Measurements from ENCODE around the gene KNOP1. TPM values are rescaled to one million over a fixed set of nuclear protein-coding genes. Genes with fewer than 3 reads are reported as not detected.

KNOP1 gene
- total and polyA plus RNA-seq, 2 of the 13 experiments (the other 11 are each of a cell fraction or from before 2014, with no cell fraction given) = 21.2 to 57.5 TPM

DNA sequence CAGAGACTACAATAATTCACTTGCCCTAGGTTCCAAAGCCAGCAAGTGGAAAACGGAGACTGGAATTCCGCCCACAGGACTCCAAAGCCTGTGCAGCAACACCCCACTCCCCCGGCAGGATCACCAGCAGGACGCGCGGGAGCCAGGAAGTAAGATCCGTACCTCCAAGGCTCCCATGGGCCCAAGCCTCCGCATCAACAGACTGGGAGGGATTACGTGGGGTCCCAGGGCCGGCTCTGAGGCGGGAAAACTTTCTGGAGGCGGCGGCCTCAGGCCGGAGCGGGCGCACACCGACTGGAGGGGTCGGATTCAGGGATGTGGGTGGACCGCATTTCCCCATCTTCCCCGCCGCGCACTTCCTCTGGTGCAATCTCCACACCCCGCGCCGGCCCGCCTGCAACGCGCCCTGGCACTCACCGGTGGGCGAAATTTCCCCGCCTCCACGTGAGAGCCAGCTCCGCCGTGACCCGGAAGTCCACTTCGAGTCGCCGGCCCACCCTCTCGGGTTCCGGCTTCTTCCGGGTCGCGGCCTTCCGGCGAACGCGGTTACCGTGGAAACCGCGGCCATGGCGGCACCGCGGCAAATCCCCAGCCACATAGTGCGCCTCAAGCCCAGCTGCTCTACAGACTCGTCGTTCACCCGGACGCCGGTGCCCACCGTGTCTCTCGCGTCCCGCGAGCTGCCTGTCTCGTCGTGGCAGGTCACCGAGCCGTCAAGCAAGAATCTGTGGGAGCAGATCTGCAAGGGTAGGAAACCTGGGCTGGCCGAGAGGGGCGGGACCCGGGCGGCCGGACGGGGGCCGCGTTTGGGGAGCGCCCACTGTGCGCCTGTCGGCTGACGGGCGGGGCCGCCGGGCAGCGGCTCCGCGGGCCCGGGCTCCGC is at the start of gene KNOP1, which contains the start of gene IQCK (continued):
- TF ChIP-seq, protein P1, sequence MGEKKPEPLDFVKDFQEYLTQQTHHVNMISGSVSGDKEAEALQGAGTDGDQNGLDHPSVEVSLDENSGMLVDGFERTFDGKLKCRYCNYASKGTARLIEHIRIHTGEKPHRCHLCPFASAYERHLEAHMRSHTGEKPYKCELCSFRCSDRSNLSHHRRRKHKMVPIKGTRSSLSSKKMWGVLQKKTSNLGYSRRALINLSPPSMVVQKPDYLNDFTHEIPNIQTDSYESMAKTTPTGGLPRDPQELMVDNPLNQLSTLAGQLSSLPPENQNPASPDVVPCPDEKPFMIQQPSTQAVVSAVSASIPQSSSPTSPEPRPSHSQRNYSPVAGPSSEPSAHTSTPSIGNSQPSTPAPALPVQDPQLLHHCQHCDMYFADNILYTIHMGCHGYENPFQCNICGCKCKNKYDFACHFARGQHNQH (CRISPR knock-in tag; IDR thresholded peaks at IDR 0.05) = peak; percentile 85
- TF ChIP-seq ETV5 (CRISPR knock-in tag; IDR thresholded peaks at IDR 0.05; ENCODE audit: borderline replicate concordance) (peak; percentile 86), SRSF9 (IDR thresholded peaks at IDR 0.05; ENCODE audit: borderline replicate concordance, insufficient read depth, low read depth, low read length, poor library complexity, severe bottlenecking) (no peak), TBX3 (IDR thresholded peaks at IDR 0.05; ENCODE audit: borderline replicate concordance) (peak; percentile 51; the same call in 1 of the 2 replicates), ELF1 (CRISPR knock-in tag; IDR thresholded peaks at IDR 0.05) (peak; percentile 99), KLF16 (CRISPR knock-in tag; IDR thresholded peaks at IDR 0.05) (peak in 1 of 2 experiments; percentile 97; a peak in 3 of 4 replicates), MLLT10 (CRISPR knock-in tag; IDR thresholded peaks at IDR 0.05) (peak; percentile 14; the same call in 1 of the 2 replicates), SNRNP70 (IDR thresholded peaks at IDR 0.05; ENCODE audit: low read depth, low read length) (no peak), FOXK1 (CRISPR knock-in tag; IDR thresholded peaks at IDR 0.05; ENCODE audit: borderline replicate concordance, low read depth) (peak; percentile 93), EZH2 (conservative IDR thresholded peaks at IDR 0.05; ENCODE audit: low read depth, low read length) (no peak), NPAS2 (CRISPR knock-in tag; IDR thresholded peaks at IDR 0.05; ENCODE audit: borderline replicate concordance) (no peak), ZNF546 (CRISPR knock-in tag; conservative IDR thresholded peaks at IDR 0.05) (peak; percentile 91), EP300 (IDR thresholded peaks at IDR 0.05; ENCODE audit: low read depth in 2 of 2, low read length in 2 of 2) (peak in 1 of 2 experiments; percentile 57; a peak in 1 of 4 replicates), EP300 (CRISPR knock-in tag; IDR thresholded peaks at IDR 0.05; ENCODE audit: borderline replicate concordance) (0 out of 2 replicates have a peak, but pooled peaks have one; percentile 15)
- TF ChIP-seq, protein P2, sequence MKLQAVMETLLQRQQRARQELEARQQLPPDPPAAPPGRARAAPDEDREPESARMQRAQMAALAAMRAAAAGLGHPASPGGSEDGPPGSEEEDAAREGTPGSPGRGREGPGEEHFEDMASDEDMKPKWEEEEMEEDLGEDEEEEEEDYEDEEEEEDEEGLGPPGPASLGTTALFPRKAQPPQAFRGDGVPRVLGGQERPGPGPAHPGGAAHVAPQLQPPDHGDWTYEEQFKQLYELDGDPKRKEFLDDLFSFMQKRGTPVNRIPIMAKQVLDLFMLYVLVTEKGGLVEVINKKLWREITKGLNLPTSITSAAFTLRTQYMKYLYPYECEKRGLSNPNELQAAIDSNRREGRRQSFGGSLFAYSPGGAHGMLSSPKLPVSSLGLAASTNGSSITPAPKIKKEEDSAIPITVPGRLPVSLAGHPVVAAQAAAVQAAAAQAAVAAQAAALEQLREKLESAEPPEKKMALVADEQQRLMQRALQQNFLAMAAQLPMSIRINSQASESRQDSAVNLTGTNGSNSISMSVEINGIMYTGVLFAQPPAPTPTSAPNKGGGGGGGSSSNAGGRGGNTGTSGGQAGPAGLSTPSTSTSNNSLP (IDR thresholded peaks at IDR 0.05; ENCODE audit: low read depth, low read length) = no peak
- TF ChIP-seq, protein P3, sequence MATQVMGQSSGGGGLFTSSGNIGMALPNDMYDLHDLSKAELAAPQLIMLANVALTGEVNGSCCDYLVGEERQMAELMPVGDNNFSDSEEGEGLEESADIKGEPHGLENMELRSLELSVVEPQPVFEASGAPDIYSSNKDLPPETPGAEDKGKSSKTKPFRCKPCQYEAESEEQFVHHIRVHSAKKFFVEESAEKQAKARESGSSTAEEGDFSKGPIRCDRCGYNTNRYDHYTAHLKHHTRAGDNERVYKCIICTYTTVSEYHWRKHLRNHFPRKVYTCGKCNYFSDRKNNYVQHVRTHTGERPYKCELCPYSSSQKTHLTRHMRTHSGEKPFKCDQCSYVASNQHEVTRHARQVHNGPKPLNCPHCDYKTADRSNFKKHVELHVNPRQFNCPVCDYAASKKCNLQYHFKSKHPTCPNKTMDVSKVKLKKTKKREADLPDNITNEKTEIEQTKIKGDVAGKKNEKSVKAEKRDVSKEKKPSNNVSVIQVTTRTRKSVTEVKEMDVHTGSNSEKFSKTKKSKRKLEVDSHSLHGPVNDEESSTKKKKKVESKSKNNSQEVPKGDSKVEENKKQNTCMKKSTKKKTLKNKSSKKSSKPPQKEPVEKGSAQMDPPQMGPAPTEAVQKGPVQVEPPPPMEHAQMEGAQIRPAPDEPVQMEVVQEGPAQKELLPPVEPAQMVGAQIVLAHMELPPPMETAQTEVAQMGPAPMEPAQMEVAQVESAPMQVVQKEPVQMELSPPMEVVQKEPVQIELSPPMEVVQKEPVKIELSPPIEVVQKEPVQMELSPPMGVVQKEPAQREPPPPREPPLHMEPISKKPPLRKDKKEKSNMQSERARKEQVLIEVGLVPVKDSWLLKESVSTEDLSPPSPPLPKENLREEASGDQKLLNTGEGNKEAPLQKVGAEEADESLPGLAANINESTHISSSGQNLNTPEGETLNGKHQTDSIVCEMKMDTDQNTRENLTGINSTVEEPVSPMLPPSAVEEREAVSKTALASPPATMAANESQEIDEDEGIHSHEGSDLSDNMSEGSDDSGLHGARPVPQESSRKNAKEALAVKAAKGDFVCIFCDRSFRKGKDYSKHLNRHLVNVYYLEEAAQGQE (IDR thresholded peaks at IDR 0.05; ENCODE audit: borderline replicate concordance in 1 of 2, low read depth in 1 of 2, low read length in 2 of 2) = 0 out of 4 replicates have a peak, but pooled peaks of 1 of the 2 experiments have one; percentile 12
- TF ChIP-seq, protein P4, sequence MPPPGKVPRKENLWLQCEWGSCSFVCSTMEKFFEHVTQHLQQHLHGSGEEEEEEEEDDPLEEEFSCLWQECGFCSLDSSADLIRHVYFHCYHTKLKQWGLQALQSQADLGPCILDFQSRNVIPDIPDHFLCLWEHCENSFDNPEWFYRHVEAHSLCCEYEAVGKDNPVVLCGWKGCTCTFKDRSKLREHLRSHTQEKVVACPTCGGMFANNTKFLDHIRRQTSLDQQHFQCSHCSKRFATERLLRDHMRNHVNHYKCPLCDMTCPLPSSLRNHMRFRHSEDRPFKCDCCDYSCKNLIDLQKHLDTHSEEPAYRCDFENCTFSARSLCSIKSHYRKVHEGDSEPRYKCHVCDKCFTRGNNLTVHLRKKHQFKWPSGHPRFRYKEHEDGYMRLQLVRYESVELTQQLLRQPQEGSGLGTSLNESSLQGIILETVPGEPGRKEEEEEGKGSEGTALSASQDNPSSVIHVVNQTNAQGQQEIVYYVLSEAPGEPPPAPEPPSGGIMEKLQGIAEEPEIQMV (CRISPR knock-in tag; IDR thresholded peaks at IDR 0.05; ENCODE audit: low read depth) = peak; percentile 94

All from HepG2 (cell line).